Measurements from ENCODE around the gene CDH23.

- TF ChIP-seq CTCF (conservative IDR thresholded peaks at IDR 0.05; ENCODE audit: low read length): peak; percentile 39; the same call in 1 of the 2 replicates
- no peak for TF ChIP-seq EZH2phosphoT487 (IDR thresholded peaks at IDR 0.05; ENCODE audit: borderline replicate concordance)
Measured at GRCh38 chr10:71761541-71762113, 364.9 kb downstream of the CDH23 start.

Measured in Loucy (cell line).